ENCODE data around the gene PDILT.
"Not testable (repeated sequence)": the region's sequence is repeated elsewhere in the genome, so short reads cannot be mapped to it uniquely, and the experiment has no call there.

Gene PDILT

GRCh38 chr16:20320592-20320991, 83.9 kb downstream of the PDILT start:
- no peak for DNase-seq

GRCh38 chr16:20320178-20320577, 84.4 kb downstream of the PDILT start:
- DNase-seq, result no peak

- DNase-seq, result no peak
These were observed 85.1 kb downstream of the PDILT start for GRCh38 chr16:20319406-20319805.

GRCh38 chr16:20318437-20318836, 86.1 kb downstream of the PDILT start:
- DNase-seq, result no peak

GRCh38 chr16:20318006-20318405, 86.5 kb downstream of the PDILT start:
- no peak for DNase-seq

GRCh38 chr16:20317117-20317516, 87.4 kb downstream of the PDILT start:
- DNase-seq, result no peak

- DNase-seq, result no peak
These were observed 87.8 kb downstream of the PDILT start for GRCh38 chr16:20316715-20317114.

- no peak for DNase-seq
These were observed 88.8 kb downstream of the PDILT start for GRCh38 chr16:20315764-20316163.

GRCh38 chr16:20314575-20314974, 90.0 kb downstream of the PDILT start:
- DNase-seq, result no peak

- DNase-seq, result no peak
These were observed 90.8 kb downstream of the PDILT start for GRCh38 chr16:20313741-20314140.

- DNase-seq, result not testable (repeated sequence)
These were observed 91.9 kb downstream of the PDILT start for GRCh38 chr16:20312536-20313095.

GRCh38 chr16:20311548-20311947, 93.0 kb downstream of the PDILT start:
- no peak for DNase-seq

GRCh38 chr16:20310421-20311395, 93.8 kb downstream of the PDILT start:
- DNase-seq, result no peak

GRCh38 chr16:20309786-20310185, 94.8 kb downstream of the PDILT start:
- no peak for DNase-seq

Measured in activated CD8-positive, alpha-beta memory T cell treated with anti-CD3 and anti-CD28 coated beads for 24 hours (primary cell).